Endothelial cell of umbilical vein (primary cell): ENCODE measurements around the gene SLC50A1.

Experiments
- CTCF ChIP-seq, 2 donors: IDR thresholded peaks; 1 replicate in 1 of 2; 2 replicates in 1 of 2; pipeline ENCODE4 v1.5.1; 2011; ENCODE audit warnings: low read length in 2 of 2, mild to moderate bottlenecking in 2 of 2, moderate library complexity in 2 of 2, control low read depth in 1 of 2, inconsistent platforms in 1 of 2, low read depth in 1 of 2; ENCODE audit not compliant: insufficient read depth in 1 of 2; ENCODE audit errors: extremely low read depth in 1 of 2
- EZH2 ChIP-seq: IDR thresholded peaks from 2 replicates; pipeline ENCODE4 v1.6.1; 2012; ENCODE audit warnings: borderline replicate concordance, low read depth, mild to moderate bottlenecking, moderate library complexity, low read length, inconsistent platforms; ENCODE audit not compliant: severe bottlenecking
- FOS ChIP-seq: IDR thresholded peaks from 2 replicates; pipeline ENCODE4 v1.6.1; 2011; ENCODE audit warnings: mild to moderate bottlenecking, low read length, moderate library complexity, borderline replicate concordance; ENCODE audit not compliant: insufficient read depth
- MAX ChIP-seq: IDR thresholded peaks from 2 replicates; pipeline ENCODE4 v1.6.1; 2011; ENCODE audit not compliant: insufficient read depth, insufficient read length
- MYC ChIP-seq: IDR thresholded peaks from one replicate; pipeline ENCODE4 v1.6.1; 2011; ENCODE audit warnings: mild to moderate bottlenecking, low read depth, low read length
- POLR2A ChIP-seq: IDR thresholded peaks from 2 replicates; pipeline ENCODE4 v1.6.1; 2012; ENCODE audit warnings: low read depth, mild to moderate bottlenecking, control low read depth, low read length
- POLR2AphosphoS5 ChIP-seq: IDR thresholded peaks from 2 replicates; pipeline ENCODE4 v1.6.1; 2012; ENCODE audit warnings: low read depth, mild to moderate bottlenecking, control low read depth, low read length, moderate library complexity; ENCODE audit not compliant: insufficient read depth

- no peak for TF ChIP-seq EZH2
- no peak for TF ChIP-seq POLR2A
- no peak for TF ChIP-seq CTCF (IDR thresholded peaks at IDR 0.05; ENCODE audit: extremely low read depth in 1 of 2, insufficient read depth in 1 of 2, low read depth in 1 of 2, low read length in 2 of 2)
- TF ChIP-seq POLR2AphosphoS5 = no peak
- TF ChIP-seq MAX = no peak
- TF ChIP-seq MYC = no peak
- TF ChIP-seq FOS = no peak
These were observed 34.6 kb downstream of the SLC50A1 start for GRCh38 chr1:155170101-155170785.
